ENCODE data around the gene METTL9.

METTL9 gene

DNA sequence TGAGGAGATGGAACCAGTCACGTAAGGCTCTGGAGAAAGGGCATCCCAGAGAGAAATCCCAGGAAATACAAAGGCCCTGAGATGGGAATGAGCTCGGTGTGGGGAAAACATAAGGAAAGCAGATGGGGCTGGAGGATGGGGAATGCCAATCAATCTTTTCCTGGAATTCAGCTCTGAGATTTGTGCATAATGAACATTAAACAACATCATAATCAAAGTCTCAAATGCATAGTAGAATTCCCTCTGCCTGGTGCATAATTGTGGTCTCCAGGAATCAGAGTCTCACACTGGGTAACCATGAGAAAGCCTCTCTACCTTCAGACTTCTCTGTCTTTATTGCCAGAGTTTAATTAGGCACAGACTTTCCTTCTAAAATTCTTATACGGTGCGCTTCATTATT, 95.2 kb downstream of the METTL9 start:
- in situ Hi-C loops (cut with HindIII; ENCODE audit: low sequenced_read_pairs) = no loop called here
- no peak for DNase-seq (ENCODE audit: low read depth, low spot score)
- no peak overlapping the region for H3K4me3 ChIP-seq (ENCODE audit: low read depth, low read length)
- TF ChIP-seq, protein P1, sequence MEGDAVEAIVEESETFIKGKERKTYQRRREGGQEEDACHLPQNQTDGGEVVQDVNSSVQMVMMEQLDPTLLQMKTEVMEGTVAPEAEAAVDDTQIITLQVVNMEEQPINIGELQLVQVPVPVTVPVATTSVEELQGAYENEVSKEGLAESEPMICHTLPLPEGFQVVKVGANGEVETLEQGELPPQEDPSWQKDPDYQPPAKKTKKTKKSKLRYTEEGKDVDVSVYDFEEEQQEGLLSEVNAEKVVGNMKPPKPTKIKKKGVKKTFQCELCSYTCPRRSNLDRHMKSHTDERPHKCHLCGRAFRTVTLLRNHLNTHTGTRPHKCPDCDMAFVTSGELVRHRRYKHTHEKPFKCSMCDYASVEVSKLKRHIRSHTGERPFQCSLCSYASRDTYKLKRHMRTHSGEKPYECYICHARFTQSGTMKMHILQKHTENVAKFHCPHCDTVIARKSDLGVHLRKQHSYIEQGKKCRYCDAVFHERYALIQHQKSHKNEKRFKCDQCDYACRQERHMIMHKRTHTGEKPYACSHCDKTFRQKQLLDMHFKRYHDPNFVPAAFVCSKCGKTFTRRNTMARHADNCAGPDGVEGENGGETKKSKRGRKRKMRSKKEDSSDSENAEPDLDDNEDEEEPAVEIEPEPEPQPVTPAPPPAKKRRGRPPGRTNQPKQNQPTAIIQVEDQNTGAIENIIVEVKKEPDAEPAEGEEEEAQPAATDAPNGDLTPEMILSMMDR (IDR thresholded peaks at IDR 0.05; ENCODE audit: low read depth, low read length) = no peak

DNA sequence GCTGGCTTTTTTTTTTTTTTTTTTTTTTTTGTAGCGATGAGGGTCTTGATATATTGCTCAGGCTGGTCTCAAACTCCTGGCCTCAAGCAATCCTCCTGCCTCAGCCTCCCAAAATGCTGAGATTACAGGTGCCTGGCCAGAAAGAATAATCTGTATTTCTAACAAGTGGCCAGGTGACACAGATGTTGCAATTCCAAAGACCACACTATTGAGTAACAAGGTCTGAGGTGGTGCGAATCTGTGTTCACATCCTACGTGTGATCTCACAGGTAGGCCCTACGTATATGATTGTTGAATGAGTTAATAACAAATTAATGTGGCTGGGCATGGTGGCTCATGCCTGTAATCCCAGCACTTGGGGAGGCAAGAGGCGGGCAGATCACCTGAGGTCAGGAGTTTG, 97.7 kb downstream of the METTL9 start:
- no peak for DNase-seq (ENCODE audit: low read depth, low spot score)
- TF ChIP-seq, protein P1 (IDR thresholded peaks at IDR 0.05; ENCODE audit: low read depth, low read length) = no peak
- in situ Hi-C loops (cut with HindIII; ENCODE audit: low sequenced_read_pairs) = no loop called here
- H3K4me3 ChIP-seq (ENCODE audit: low read depth, low read length) = no peak overlapping the region

DNA sequence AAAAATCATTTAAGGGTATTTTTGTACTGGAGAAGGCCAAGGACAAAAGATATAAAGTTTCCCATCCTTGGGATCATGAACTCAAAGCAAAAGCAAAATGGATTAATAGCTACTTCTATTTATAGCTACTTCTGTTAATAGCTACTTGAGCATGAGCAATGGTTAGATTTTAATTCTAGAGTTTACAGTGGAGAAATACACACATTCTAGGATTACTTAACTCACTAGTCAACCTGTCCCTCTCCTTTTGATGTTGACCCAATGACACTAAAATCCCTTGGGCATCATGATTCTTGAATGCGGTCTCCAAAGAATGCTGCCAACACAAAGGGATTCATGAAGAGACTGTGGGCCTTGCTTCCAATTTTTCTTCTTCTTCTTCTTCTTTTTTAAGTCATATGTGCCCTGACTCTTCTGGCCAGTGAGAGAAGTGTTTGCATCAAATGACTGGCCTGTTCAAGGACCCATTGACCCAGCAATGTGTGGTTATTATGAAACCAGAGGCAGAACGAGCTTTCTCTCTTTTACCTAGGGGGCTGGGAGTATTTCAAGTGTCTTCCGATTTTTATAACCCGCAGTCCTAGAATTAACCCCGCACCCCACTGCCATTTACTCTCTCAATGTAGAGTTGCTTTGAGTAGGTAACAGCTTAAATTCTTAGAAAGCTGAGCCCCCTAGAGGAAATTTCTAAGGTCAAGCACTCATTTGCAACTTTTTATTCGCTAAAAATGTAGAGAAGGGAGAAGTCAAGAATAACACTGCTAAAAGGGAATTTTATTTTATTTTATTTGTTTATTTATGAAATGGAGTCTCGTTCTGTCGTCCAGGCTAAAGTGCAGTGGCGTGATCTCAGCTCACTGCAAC, 99.0 kb downstream of the METTL9 start:
- in situ Hi-C loops (cut with HindIII; ENCODE audit: low sequenced_read_pairs) = no loop called here
- TF ChIP-seq, protein P1 (IDR thresholded peaks at IDR 0.05; ENCODE audit: low read depth, low read length) = no peak
- H3K4me3 ChIP-seq (ENCODE audit: low read depth, low read length) = no peak overlapping the region
- no peak for DNase-seq (ENCODE audit: low read depth, low spot score)

DNA sequence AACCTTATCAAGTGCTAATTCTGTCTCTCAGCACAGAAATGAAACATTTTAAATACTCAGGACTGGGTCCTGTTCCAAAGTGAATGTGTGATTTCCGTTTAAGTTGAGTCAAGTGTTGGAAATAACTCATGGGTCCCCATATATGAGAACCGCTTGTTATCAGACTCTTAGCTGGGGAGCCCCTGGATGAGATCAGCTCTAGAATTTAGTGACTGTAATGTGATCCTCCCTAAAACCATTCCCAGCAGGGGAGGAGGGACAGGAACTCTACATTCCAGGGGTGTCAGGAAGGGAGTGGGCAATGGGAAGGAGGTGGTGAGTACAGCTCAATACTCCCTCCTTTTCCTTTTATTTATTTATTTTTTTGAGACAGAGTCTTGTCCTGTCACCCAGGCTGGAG, 101.9 kb downstream of the METTL9 start:
- TF ChIP-seq, protein P1 (IDR thresholded peaks at IDR 0.05; ENCODE audit: low read depth, low read length) = no peak

DNA sequence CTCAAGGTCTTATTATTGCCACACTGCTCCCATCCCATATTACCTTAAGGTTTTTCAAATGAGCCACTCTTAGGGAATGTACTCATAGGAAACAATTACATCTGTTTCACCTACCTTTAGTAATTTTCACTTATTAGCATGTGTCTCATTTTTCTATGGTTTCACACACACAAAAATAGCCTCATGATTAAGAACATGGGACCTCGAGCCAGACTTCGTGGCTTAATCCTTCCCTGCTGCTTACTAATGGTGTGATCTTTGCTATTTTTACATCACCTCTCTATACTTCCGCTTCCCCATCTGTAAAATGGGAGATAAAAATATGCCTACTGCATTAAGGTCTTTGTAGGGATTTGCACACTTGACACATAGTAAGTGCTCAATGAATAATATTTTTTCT, 102.9 kb downstream of the METTL9 start:
- TF ChIP-seq, protein P1 (IDR thresholded peaks at IDR 0.05; ENCODE audit: low read depth, low read length) = no peak
- in situ Hi-C loops (cut with HindIII; ENCODE audit: low sequenced_read_pairs) = no loop called here
- DNase-seq (ENCODE audit: low read depth, low spot score) = no peak
- no peak overlapping the region for H3K4me3 ChIP-seq (ENCODE audit: low read depth, low read length)

More for the DNA sequence above, 101.9 kb downstream of the METTL9 start:
- no peak for DNase-seq (ENCODE audit: low read depth, low spot score)
- H3K4me3 ChIP-seq (ENCODE audit: low read depth, low read length) = no peak overlapping the region
- in situ Hi-C loops (cut with HindIII; ENCODE audit: low sequenced_read_pairs) = no loop called here

DNA sequence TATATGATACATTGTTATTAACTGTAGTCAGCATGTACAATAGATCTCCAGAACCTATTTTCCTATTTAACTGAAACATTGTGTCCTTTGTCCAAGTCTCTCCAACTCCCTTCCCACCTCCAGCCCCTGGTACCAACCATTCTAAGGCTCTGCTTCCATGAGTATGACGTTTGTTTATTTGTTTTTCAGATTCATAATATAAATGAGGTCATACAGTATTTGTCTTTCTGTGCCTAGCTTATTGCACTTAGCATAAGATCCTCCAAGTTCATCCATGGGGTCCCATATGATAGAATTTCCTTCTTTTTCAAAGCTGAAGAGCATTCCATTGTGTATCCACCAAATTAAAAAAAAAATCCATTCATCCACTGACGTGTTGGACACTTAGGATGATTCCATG, 103.8 kb downstream of the METTL9 start:
- in situ Hi-C loops (cut with HindIII; ENCODE audit: low sequenced_read_pairs) = no loop called here
- H3K4me3 ChIP-seq (ENCODE audit: low read depth, low read length) = no peak overlapping the region
- TF ChIP-seq, protein P1 (IDR thresholded peaks at IDR 0.05; ENCODE audit: low read depth, low read length) = no peak
- DNase-seq (ENCODE audit: low read depth, low spot score) = no peak

Measured in astrocyte of the spinal cord (primary cell).